ENCODE measurements around the gene MAP1S. TPM values are rescaled to one million over a fixed set of nuclear protein-coding genes. Genes with fewer than 3 reads are reported as not detected.

Gene MAP1S
- total and polyA plus RNA-seq, 2 of the 13 experiments (the other 11 are each of a cell fraction or from before 2014, with no cell fraction given) = 3.8 to 7.3 TPM

DNA sequence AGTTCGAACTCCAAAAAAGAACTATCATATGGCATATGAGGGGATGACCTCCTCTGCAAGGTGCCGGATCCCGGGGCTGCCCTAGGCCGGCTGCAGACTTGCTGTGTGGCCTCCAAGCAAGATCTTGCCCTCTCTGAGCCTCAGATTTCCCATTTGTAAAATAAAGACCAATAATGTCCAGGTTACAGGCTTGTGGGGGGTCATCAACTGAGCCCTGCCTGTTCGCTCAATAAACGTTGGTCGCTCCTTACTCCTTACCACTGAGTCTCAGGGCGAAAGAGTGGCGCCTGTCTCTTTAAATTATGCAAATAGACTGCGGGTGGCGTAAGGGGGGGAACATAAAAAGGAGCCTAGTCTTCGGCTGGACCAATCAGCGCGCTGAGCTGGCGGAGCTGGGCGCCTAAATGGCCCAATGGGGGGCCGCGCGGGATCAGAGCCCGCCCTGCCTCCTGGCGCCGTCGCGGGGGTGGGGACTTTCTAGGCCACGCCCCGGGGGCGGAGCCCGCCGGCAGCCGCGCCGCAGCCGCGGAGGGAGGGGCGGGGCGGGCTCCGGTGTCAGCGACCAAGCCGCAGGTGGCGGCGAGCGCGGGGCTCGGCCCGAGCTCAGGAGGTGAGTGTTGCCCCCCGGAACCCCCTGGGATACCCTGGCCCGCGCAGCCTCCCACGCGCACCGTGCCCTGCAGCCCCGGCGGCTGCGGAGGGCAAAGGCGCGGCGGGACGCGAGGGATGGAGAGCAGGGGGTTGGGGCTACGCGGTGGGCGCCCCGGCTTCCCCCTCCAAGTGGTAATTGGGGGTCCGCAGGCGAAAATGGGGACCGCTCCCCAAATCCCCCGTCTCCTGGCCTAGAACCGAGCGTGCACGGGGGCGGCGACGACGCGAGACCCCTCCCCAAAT is 28.2 kb downstream of the MAP1S start (continued):
- TF ChIP-seq MAZ (IDR thresholded peaks at IDR 0.05; ENCODE audit: borderline replicate concordance, low read depth, low read length) (peak; percentile 46; the same call in 1 of the 2 replicates), MAZ (CRISPR knock-in tag; IDR thresholded peaks at IDR 0.05; ENCODE audit: low read depth) (peak; percentile 66), PHF5A (CRISPR knock-in tag; IDR thresholded peaks at IDR 0.05; ENCODE audit: low read depth, unreplicated experiment) (no peak), ZNF12 (CRISPR knock-in tag; IDR thresholded peaks at IDR 0.05) (no peak), ZNF136 (CRISPR knock-in tag; IDR thresholded peaks at IDR 0.05; ENCODE audit: low read depth) (no peak), NFYC (CRISPR knock-in tag; IDR thresholded peaks at IDR 0.05) (peak; percentile 86), ZNF543 (CRISPR knock-in tag; IDR thresholded peaks at IDR 0.05) (no peak), DNMT3B (CRISPR knock-in tag; conservative IDR thresholded peaks at IDR 0.05) (no peak), SP1 (IDR thresholded peaks at IDR 0.05) (no peak), SP1 (CRISPR knock-in tag; IDR thresholded peaks at IDR 0.05) (peak; percentile 85), FIP1L1 (IDR thresholded peaks at IDR 0.05; ENCODE audit: borderline replicate concordance, insufficient read depth, low read depth, low read length) (no peak), ZNF333 (CRISPR knock-in tag; IDR thresholded peaks at IDR 0.05; ENCODE audit: borderline replicate concordance) (no peak), ZMYM3 (CRISPR knock-in tag; IDR thresholded peaks at IDR 0.05) (peak; percentile 99), SALL1 (CRISPR knock-in tag; IDR thresholded peaks at IDR 0.05) (0 out of 2 replicates have a peak, but pooled peaks have one; percentile 34)
- TF ChIP-seq, protein P1, sequence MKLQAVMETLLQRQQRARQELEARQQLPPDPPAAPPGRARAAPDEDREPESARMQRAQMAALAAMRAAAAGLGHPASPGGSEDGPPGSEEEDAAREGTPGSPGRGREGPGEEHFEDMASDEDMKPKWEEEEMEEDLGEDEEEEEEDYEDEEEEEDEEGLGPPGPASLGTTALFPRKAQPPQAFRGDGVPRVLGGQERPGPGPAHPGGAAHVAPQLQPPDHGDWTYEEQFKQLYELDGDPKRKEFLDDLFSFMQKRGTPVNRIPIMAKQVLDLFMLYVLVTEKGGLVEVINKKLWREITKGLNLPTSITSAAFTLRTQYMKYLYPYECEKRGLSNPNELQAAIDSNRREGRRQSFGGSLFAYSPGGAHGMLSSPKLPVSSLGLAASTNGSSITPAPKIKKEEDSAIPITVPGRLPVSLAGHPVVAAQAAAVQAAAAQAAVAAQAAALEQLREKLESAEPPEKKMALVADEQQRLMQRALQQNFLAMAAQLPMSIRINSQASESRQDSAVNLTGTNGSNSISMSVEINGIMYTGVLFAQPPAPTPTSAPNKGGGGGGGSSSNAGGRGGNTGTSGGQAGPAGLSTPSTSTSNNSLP (IDR thresholded peaks at IDR 0.05; ENCODE audit: low read depth, low read length) = no peak
- TF ChIP-seq, protein P2, sequence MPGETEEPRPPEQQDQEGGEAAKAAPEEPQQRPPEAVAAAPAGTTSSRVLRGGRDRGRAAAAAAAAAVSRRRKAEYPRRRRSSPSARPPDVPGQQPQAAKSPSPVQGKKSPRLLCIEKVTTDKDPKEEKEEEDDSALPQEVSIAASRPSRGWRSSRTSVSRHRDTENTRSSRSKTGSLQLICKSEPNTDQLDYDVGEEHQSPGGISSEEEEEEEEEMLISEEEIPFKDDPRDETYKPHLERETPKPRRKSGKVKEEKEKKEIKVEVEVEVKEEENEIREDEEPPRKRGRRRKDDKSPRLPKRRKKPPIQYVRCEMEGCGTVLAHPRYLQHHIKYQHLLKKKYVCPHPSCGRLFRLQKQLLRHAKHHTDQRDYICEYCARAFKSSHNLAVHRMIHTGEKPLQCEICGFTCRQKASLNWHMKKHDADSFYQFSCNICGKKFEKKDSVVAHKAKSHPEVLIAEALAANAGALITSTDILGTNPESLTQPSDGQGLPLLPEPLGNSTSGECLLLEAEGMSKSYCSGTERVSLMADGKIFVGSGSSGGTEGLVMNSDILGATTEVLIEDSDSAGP (CRISPR knock-in tag; IDR thresholded peaks at IDR 0.05; ENCODE audit: borderline replicate concordance) = peak; percentile 100
- TF ChIP-seq, protein P3, sequence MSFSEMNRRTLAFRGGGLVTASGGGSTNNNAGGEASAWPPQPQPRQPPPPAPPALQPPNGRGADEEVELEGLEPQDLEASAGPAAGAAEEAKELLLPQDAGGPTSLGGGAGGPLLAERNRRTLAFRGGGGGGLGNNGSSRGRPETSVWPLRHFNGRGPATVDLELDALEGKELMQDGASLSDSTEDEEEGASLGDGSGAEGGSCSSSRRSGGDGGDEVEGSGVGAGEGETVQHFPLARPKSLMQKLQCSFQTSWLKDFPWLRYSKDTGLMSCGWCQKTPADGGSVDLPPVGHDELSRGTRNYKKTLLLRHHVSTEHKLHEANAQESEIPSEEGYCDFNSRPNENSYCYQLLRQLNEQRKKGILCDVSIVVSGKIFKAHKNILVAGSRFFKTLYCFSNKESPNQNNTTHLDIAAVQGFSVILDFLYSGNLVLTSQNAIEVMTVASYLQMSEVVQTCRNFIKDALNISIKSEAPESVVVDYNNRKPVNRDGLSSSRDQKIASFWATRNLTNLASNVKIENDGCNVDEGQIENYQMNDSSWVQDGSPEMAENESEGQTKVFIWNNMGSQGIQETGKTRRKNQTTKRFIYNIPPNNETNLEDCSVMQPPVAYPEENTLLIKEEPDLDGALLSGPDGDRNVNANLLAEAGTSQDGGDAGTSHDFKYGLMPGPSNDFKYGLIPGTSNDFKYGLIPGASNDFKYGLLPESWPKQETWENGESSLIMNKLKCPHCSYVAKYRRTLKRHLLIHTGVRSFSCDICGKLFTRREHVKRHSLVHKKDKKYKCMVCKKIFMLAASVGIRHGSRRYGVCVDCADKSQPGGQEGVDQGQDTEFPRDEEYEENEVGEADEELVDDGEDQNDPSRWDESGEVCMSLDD (CRISPR knock-in tag; IDR thresholded peaks at IDR 0.05; ENCODE audit: borderline replicate concordance) = no peak
- TF ChIP-seq, protein P4, sequence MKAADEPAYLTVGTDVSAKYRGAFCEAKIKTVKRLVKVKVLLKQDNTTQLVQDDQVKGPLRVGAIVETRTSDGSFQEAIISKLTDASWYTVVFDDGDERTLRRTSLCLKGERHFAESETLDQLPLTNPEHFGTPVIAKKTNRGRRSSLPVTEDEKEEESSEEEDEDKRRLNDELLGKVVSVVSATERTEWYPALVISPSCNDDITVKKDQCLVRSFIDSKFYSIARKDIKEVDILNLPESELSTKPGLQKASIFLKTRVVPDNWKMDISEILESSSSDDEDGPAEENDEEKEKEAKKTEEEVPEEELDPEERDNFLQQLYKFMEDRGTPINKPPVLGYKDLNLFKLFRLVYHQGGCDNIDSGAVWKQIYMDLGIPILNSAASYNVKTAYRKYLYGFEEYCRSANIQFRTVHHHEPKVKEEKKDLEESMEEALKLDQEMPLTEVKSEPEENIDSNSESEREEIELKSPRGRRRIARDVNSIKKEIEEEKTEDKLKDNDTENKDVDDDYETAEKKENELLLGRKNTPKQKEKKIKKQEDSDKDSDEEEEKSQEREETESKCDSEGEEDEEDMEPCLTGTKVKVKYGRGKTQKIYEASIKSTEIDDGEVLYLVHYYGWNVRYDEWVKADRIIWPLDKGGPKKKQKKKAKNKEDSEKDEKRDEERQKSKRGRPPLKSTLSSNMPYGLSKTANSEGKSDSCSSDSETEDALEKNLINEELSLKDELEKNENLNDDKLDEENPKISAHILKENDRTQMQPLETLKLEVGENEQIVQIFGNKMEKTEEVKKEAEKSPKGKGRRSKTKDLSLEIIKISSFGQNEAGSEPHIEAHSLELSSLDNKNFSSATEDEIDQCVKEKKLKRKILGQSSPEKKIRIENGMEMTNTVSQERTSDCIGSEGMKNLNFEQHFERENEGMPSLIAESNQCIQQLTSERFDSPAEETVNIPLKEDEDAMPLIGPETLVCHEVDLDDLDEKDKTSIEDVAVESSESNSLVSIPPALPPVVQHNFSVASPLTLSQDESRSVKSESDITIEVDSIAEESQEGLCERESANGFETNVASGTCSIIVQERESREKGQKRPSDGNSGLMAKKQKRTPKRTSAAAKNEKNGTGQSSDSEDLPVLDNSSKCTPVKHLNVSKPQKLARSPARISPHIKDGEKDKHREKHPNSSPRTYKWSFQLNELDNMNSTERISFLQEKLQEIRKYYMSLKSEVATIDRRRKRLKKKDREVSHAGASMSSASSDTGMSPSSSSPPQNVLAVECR (CRISPR knock-in tag; IDR thresholded peaks at IDR 0.05; ENCODE audit: borderline replicate concordance) = peak; percentile 37; the same call in 1 of the 2 replicates
